SIG-M5 treated with dmso at 0.1 percent for 504 hours (cell line): ENCODE results near the gene CACNB3.
A peak's percentile ranks its signal among the peaks of the same experiment; 100 is the strongest.

Source experiments
- DNase-seq: peaks from one replicate; lab custom pipeline; 2025; ENCODE audit not compliant: unreplicated experiment; lab: John Stamatoyannopoulos, UW

Gene CACNB3

DNA sequence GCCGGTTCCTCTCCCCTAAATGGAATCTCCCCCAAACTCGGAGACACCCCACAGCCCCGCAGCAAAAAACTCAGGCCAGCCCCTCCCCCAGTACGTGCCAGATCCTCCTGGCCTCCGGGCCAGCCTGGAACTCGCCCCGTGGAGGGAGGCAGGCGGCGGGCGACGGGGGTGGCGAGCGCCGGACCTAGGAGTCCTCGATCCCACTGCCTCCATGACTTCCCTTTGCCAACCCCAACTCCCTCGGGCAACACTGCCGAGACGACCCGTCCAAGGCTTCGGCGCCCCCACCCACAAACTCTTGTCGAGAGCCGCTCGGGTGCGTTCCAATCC is 29.8 kb upstream of the CACNB3 start:
- DNase-seq: no peak

GRCh38 chr12:48788854-48789775 is 29.2 kb upstream of the CACNB3 start, which contains the start of gene ADCY6:
Gene ADCY6 (minus strand): TSS chr12:48789089. CDS start chr12:48783434, 5,655 bp downstream.
- no peak for DNase-seq

GRCh38 chr12:48789858-48790326 is 28.4 kb upstream of the CACNB3 start:
- DNase-seq: no peak

DNA sequence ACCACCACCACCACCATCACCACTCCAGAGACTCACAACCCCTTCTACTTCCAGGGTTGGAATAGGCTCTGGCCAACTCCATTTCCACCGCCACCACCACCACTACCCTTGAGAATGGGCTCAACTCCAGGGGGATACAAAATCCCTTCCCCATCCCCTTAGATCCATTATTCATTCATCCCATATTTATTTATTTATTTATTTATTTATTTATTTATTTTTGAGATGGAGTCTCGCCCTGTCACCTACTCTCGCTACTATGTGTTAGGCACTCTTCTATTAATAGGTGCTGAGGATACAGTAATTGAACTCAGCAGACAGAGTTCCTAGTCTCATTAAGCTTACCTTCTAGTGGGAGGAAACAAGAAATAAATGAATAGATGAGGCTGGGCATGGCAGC is 24.6 kb upstream of the CACNB3 start:
- no peak for DNase-seq

DNA sequence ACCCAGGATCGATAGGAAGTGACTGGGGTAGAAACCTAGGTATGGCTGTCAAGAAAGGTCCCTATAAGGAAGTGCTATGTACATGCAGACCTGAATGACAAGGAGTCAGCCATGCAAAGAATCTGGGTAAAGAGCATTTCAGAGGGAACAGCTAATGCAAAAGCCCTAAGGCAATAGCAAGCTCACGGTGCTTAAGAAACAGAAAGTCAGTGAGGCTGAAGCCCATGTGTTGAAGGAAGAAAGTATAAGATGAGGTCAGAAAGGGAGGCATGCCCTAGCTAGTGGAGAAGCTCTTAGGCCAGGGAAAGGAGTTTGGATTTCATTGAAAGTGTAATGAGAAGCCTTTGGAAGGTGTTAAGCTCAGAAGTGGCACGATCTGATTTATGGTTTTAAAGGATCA is 23.4 kb upstream of the CACNB3 start:
- peak; percentile 39 for DNase-seq

GRCh38 chr12:48795550-48796455 is 22.5 kb upstream of the CACNB3 start:
- peak; percentile 69 for DNase-seq

DNA sequence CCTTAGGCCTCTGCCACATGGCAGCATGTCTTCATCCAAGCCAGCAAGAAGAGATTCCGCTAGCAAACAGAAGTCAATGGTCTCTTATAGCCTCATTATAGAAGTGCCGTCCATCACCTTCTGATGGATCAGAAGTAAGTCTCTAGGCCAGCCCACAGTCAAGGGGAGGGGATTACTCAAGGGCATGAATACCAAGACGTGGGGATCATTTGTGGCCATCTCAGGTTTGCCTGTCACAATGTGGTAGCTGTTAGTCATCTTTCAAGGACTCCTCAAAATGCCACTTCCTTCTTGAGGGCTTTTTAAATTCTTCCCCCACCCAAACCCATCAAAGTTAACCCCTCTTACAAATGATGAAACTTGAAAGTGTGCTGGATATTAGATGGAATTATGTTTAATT is 21.3 kb upstream of the CACNB3 start:
- DNase-seq: peak; percentile 63

- DNase-seq: no peak
Observed at GRCh38 chr12:48800457-48800856, 17.8 kb upstream of the CACNB3 start.

DNA sequence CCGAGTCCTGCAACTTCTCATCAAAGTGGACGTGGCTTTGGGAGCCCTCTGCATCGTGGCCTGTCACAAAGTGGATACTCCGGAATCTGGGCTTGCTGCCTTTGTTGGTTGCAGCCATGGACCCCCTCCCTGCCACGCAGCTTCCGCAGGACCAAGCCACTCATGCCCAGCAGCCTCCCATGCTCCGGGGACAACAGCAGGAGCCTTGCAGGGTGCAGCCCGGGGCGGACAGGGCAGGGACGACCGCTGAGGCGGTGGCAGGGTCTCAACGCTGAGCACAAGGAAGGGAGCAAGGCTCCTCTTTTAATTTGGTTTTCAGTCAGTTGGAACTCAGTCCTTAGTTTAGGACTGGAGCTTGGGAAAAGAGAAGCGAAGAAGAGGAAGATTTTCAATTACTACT is 17.3 kb upstream of the CACNB3 start:
- no peak for DNase-seq

GRCh38 chr12:48803675-48804074 is 14.6 kb upstream of the CACNB3 start:
- no peak for DNase-seq

GRCh38 chr12:48807981-48808380 is 10.3 kb upstream of the CACNB3 start:
- DNase-seq: no peak

DNA sequence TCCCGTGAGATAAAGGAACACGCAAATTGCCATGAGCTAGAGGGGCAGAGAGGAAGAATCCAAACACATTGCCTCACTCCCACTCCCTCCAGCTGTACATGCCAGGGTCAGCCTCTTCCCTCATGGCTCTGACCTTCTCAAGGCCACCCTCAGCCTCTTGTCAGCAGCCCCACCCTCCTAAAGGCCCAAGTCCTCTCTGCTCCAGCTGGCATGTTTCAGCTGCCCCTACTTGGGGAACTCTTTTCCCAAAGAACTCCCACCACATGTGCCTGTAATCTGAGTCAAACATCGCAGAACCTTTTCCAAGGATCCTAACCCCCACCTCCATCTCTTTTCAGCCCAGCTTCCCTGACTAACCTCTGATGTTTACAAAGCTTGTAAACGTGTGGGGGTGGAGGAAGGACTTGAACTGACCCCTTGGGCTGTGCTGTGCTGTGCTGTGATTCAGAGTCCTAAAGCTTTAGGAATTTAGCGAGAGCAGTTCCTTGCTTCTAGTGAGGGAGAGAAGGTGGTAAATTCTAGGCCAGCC is 7.3 kb upstream of the CACNB3 start:
- DNase-seq: no peak

GRCh38 chr12:48811437-48812090 is 6.7 kb upstream of the CACNB3 start:
- DNase-seq: no peak

GRCh38 chr12:48812389-48812788 is 5.9 kb upstream of the CACNB3 start:
- DNase-seq: no peak

DNA sequence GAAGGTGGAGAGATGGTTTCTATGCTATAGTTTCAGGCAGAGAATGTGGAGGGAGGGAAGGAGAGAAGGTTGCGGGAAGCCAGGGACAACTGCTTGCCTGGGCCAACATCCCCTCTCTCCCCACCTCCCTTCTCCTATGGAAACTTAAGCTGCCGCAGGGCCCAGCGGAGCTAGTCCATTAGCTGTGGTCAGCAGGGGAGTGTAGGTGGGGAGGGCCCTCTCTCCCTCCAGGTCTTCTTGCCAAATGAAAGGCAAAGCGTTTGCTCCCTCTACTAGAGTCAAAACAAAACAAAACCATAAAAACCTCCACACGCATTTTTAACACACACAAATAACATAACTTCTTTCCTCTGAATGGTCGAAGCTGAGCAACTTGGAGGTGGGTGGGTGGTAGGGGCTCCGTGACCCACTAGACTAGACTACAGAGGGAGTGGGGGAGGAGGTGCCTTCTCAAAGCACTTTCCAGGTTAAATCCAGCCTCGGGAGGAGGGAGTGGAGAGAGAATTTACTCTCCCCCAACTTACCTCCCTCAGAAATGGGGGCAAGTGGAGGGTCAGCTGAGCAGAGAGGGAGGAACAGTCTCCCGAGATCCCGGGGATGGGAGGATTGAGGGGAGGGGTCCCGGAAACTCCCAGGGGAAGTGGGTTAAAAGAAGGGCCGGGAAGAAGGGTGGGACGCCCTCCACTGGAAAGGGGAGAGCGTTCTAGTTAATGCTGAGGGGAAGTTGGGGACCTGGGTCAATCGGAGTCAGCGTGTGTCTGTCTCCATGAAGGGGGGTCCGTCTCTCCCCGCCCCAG is 4.6 kb upstream of the CACNB3 start:
- DNase-seq: no peak

- DNase-seq: peak; percentile 66
Observed at GRCh38 chr12:48814262-48815125, 3.8 kb upstream of the CACNB3 start.

DNA sequence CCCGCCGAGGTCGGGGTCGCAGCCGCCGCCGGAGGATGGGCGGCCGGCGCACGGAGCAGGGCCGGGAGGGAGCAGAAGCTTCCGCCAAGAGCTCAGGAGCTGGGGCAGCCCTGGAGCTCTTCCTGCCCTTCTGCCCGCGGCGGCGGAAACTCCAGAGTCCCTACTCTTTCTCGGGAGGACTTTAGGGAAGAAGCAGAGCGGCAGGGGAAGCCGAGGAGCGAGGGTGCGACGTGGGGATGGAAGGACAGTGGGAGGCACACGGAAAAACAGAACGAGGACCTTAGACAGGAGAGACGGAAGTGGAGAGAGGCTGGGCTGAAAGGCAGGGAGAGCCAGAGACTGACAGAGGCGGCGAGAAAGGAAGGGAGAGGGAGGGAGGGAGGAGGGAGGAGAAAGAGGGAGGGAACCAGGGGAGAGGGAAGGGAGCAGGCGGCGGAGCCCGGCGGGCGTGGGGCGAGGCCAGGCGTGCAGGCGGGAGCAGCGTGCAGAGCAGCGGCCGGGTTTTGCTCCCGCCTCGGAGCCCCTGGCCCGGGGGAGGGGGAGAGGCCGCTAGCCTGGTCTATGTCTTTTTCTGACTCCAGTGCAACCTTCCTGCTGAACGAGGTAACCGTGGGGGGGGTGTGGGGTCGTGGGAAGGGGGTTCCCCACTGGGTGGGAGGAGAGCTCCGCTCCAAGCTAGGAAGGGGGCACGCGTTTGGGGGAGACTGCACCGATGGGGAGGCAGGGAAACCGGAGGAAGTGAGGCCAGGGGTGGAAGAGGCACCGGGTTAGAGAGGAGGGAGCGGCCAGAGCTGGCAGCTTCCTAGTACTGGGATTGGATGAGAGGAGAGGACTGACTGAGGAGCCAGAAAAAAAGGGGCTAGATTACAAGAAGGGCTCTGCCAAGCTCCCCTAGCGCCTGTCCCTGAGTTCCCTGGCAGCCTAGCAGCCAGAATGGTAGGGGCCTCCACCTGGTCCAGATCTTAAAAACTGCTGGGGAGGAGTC is 2.9 kb upstream of the CACNB3 start:
- DNase-seq: peak; percentile 92
